ENCODE data around the gene GALT. TPM values are rescaled to one million over a fixed set of nuclear protein-coding genes. Genes with fewer than 3 reads are reported as not detected.
A peak's percentile ranks its signal among the peaks of the same experiment; 100 is the strongest.

GALT gene
- total RNA-seq, 1 experiment from 2014 or later, result 7.6 TPM

DNA sequence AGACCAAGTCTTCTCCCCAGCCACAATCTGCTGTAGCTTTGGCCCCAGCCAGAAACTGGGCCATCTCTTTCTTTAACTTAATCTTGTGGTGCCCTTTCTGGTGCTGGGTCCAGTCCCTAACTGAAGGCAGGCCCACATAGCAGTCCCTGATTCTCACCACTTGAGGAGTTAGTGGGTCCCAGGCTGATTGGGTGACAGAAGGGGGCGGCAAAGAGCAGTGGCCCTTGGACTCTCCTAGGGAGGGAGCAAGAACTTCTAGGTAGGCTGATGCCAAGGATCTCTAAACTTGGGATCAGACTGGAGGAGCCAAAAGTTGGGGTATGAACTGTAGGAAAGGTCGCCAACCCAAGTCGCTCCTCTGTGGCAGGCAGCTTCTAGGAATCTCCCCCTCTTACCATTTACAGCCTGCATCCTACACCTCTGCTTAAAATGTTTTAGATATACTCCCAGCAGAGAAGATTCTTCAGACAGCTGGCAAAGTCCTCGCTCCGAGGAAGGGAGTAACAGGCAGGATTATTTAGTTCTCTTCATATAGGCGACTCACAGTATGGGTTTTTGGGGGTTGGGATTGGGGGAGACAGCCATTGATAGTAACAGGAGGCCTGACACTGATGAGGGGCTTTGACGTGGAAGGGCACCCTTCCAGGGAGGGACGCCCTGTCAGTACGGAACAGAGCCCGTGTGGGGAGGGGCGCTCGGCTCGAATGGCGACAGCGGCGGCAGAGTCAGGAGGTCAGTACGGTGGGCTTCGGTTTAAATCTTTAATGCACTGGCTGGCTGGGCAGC, 18.0 kb downstream of the GALT start:
- DNase-seq, result peak; percentile 65
- ChIA-PET POLR2A (ENCODE audit: unreplicated experiment) (interaction anchor here (1.2 kb wide), 1 partner anchor 13 kb away, joined by 5 read pairs; the partner anchor contains the start of gene IL11RA), CTCF (interaction anchor here (0.5 kb wide), 1 partner anchor 83 kb away, joined by 3 read pairs; no protein-coding TSS in a partner anchor)
- Histone ChIP-seq H3K4me3 (ENCODE audit: low read length) (peak overlapping the region; percentile 57), H3K9me2 (replicated peaks; ENCODE audit: low read length) (no peaks in the 10 kb centered on the region), H3K27ac (ENCODE audit: low read length) (no peak overlapping the region), H3F3A (ENCODE audit: low read length, unreplicated experiment) (no peaks in the 10 kb centered on the region), H3K4me2 (ENCODE audit: low read length) (peak overlapping the region; percentile 97), H4K20me1 (ENCODE audit: low read length) (no peaks in the 10 kb centered on the region), H3K36me3 (ENCODE audit: low read depth, low read length) (no peaks in the 10 kb centered on the region), H3K27me3 (ENCODE audit: low read length) (no peaks in the 10 kb centered on the region), H3K4me1 (ENCODE audit: insufficient read depth, low read length) (peaks cover 3% of the 10 kb centered on the region), H2AFZ (ENCODE audit: low read length) (peak overlapping the region; percentile 64), H3K9me3 (ENCODE audit: low read length) (no peaks in the 10 kb centered on the region), H3K9ac (ENCODE audit: low read length) (no peak overlapping the region), H3K79me2 (ENCODE audit: low read length) (no peaks in the 10 kb centered on the region)
- TF ChIP-seq EZH2 (IDR thresholded peaks at IDR 0.05; ENCODE audit: low read length, unreplicated experiment), result no peak
- TF ChIP-seq EZH2phosphoT487 (IDR thresholded peaks at IDR 0.05; ENCODE audit: borderline replicate concordance, low read length), result no peak
- TF ChIP-seq, protein P1, sequence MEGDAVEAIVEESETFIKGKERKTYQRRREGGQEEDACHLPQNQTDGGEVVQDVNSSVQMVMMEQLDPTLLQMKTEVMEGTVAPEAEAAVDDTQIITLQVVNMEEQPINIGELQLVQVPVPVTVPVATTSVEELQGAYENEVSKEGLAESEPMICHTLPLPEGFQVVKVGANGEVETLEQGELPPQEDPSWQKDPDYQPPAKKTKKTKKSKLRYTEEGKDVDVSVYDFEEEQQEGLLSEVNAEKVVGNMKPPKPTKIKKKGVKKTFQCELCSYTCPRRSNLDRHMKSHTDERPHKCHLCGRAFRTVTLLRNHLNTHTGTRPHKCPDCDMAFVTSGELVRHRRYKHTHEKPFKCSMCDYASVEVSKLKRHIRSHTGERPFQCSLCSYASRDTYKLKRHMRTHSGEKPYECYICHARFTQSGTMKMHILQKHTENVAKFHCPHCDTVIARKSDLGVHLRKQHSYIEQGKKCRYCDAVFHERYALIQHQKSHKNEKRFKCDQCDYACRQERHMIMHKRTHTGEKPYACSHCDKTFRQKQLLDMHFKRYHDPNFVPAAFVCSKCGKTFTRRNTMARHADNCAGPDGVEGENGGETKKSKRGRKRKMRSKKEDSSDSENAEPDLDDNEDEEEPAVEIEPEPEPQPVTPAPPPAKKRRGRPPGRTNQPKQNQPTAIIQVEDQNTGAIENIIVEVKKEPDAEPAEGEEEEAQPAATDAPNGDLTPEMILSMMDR (conservative IDR thresholded peaks at IDR 0.05; ENCODE audit: low read depth, low read length), result peak; percentile 80
- TSS peak; percentile 44 for BruUV-seq (replicated peaks)
- intact Hi-C loops (cut with micrococcal nuclease), result no loop called here
- ATAC-seq, result peak; percentile 62

DNA sequence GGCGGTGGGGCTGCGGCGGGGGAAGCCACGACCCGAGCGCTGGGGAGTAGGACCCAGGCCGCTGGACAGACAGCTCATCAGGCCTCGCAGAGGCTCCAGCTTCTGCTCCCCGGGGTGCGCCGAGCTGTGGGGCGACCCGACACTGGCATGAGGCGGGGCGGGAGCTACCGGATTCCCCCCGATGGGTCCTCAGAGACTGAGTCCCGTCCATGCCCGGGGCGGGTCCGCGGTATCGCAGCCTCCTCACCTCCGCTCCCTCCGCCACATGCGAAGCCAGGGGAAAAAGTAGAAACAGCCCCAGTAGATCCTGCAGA, 18.5 kb downstream of the GALT start:
- H3K9ac ChIP-seq (ENCODE audit: low read length), result no peak overlapping the region
- no peaks in the 10 kb centered on the region for H3F3A ChIP-seq (ENCODE audit: low read length, unreplicated experiment)
- no peak for TF ChIP-seq EZH2 (IDR thresholded peaks at IDR 0.05; ENCODE audit: low read length, unreplicated experiment)
- TF ChIP-seq, protein P1 (conservative IDR thresholded peaks at IDR 0.05; ENCODE audit: low read depth, low read length), result no peak
- no peak for TF ChIP-seq EZH2phosphoT487 (IDR thresholded peaks at IDR 0.05; ENCODE audit: borderline replicate concordance, low read length)
- intact Hi-C loops (cut with micrococcal nuclease), result no loop called here
- H3K36me3 ChIP-seq (ENCODE audit: low read depth, low read length), result no peaks in the 10 kb centered on the region
- H3K9me2 ChIP-seq (replicated peaks; ENCODE audit: low read length), result no peaks in the 10 kb centered on the region
- no peak overlapping the region for H3K27ac ChIP-seq (ENCODE audit: low read length)
- H2AFZ ChIP-seq (ENCODE audit: low read length), result peak overlapping the region; percentile 64; the same call in 1 of the 2 replicates
- CTCF ChIA-PET, result interaction anchor here (0.5 kb wide), 1 partner anchor 82 kb away, joined by 3 read pairs; no protein-coding TSS in a partner anchor
- H3K4me2 ChIP-seq (ENCODE audit: low read length), result peak overlapping the region; percentile 97
- H3K27me3 ChIP-seq (ENCODE audit: low read length), result no peaks in the 10 kb centered on the region
- no peaks in the 10 kb centered on the region for H4K20me1 ChIP-seq (ENCODE audit: low read length)
- POLR2A ChIA-PET (ENCODE audit: unreplicated experiment), result interaction anchor here (1.2 kb wide), 1 partner anchor 13 kb away, joined by 5 read pairs; the partner anchor contains the start of gene IL11RA
- H3K79me2 ChIP-seq (ENCODE audit: low read length), result no peaks in the 10 kb centered on the region
- peaks cover 3% of the 10 kb centered on the region for H3K4me1 ChIP-seq (ENCODE audit: insufficient read depth, low read length)
- no peaks in the 10 kb centered on the region for H3K9me3 ChIP-seq (ENCODE audit: low read length)
- DNase-seq (no peak), ATAC-seq (peak; percentile 4; the same call in 1 of the 2 replicates)
- BruUV-seq (replicated peaks), result no TSS peak
- H3K4me3 ChIP-seq (ENCODE audit: low read length), result peak overlapping the region; percentile 57

Measured in PC-3 (cell line).